ENCODE results near the gene ETS2.

Gene ETS2

DNA sequence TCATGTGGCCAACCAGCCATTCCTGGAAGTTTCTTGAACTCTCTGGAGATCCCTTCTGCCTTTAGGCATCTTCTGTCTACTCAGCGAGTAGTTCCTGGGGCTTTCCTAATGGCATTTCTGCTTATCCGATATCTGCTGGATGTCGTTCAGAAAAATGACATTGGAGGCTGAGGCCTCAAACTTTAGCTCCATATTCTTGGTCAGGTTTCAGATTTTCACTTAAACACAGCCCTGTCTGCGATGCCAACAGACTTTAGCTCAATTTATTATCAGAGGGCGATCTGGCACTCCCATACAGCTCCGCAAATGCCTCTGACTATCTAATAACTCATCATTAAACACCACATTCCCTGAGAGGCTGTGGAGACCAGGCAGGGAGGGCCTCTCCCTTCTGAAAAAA, 46.3 kb upstream of the ETS2 start:
- no peak overlapping the region for H3K27ac ChIP-seq (ENCODE audit: low read length)
- no peaks in the 10 kb centered on the region for H3K9me3 ChIP-seq (replicated peaks; ENCODE audit: insufficient read depth, low read length)
- no peaks in the 10 kb centered on the region for H3F3A ChIP-seq (ENCODE audit: insufficient read depth, low read length)
- H3K4me3 ChIP-seq (ENCODE audit: low read length): no peak overlapping the region
- TF ChIP-seq EZH2 (optimal IDR thresholded peaks at IDR 0.05; ENCODE audit: low read depth, low read length) (no peak), EZH2phosphoT487 (IDR thresholded peaks at IDR 0.05; ENCODE audit: low read length) (no peak)
- TF ChIP-seq, protein P1, sequence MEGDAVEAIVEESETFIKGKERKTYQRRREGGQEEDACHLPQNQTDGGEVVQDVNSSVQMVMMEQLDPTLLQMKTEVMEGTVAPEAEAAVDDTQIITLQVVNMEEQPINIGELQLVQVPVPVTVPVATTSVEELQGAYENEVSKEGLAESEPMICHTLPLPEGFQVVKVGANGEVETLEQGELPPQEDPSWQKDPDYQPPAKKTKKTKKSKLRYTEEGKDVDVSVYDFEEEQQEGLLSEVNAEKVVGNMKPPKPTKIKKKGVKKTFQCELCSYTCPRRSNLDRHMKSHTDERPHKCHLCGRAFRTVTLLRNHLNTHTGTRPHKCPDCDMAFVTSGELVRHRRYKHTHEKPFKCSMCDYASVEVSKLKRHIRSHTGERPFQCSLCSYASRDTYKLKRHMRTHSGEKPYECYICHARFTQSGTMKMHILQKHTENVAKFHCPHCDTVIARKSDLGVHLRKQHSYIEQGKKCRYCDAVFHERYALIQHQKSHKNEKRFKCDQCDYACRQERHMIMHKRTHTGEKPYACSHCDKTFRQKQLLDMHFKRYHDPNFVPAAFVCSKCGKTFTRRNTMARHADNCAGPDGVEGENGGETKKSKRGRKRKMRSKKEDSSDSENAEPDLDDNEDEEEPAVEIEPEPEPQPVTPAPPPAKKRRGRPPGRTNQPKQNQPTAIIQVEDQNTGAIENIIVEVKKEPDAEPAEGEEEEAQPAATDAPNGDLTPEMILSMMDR (IDR thresholded peaks at IDR 0.05; ENCODE audit: low read length): no peak
- H4K20me1 ChIP-seq (ENCODE audit: insufficient read depth, low read length): no peaks in the 10 kb centered on the region
- no peaks in the 10 kb centered on the region for H3K79me2 ChIP-seq (ENCODE audit: low read length)
- no peak overlapping the region for H3K4me2 ChIP-seq (ENCODE audit: low read depth, low read length)
- no peaks in the 10 kb centered on the region for H3K4me1 ChIP-seq (ENCODE audit: low read length)
- H3K9ac ChIP-seq (ENCODE audit: low read length): no peak overlapping the region
- no peak for DNase-seq
- no peaks in the 10 kb centered on the region for H3K36me3 ChIP-seq (replicated peaks; ENCODE audit: insufficient read depth, low read length)
- H3K9me2 ChIP-seq (replicated peaks; ENCODE audit: insufficient read depth, low read length): no peaks in the 10 kb centered on the region
- peaks cover 93% of the 10 kb centered on the region for H3K27me3 ChIP-seq (replicated peaks; ENCODE audit: insufficient read depth, low read length)
- H2AFZ ChIP-seq (ENCODE audit: low read length): no peak overlapping the region

DNA sequence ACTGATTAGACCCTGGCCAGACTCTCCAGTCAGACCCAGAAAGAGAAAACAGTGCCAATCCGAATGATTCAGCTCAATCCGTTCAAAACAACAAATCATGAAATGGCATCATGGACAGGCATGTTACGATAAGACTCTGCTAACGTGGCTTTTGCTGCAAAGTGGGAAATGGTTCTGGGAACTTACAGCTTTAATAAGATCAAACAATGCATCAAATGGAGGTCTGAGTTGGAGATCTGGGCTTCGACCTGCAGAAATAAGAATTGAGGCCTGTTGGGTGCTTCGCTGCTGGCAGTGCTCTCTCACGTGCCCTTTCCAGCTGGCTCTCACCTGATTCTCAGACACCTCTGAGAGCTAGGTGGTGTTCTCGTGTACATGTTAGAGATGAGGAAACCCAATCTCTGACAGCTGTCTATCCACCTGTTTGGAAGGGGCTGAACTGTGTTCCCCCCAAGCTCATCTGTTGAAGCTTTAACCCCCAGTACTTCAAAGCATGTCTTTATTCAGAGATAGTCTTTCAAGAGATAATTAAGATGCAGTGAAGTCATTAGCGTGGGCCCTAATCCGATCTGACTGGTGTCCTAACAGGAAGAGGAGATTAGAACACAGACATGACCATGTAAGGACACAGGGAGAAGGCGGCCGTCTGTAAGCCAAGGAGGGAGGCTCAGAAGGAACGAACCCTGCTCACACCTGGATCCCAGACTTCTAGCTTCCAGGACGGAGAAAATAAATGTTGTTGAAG, 45.5 kb upstream of the ETS2 start:
- H3K27me3 ChIP-seq (replicated peaks; ENCODE audit: insufficient read depth, low read length): peaks cover 93% of the 10 kb centered on the region
- no peaks in the 10 kb centered on the region for H3K4me1 ChIP-seq (ENCODE audit: low read length)
- no peak for DNase-seq
- H3K36me3 ChIP-seq (replicated peaks; ENCODE audit: insufficient read depth, low read length): no peaks in the 10 kb centered on the region
- H3K9me2 ChIP-seq (replicated peaks; ENCODE audit: insufficient read depth, low read length): no peaks in the 10 kb centered on the region
- H3K4me3 ChIP-seq (ENCODE audit: low read length): no peak overlapping the region
- H3K27ac ChIP-seq (ENCODE audit: low read length): no peak overlapping the region
- no peaks in the 10 kb centered on the region for H3F3A ChIP-seq (ENCODE audit: insufficient read depth, low read length)
- no peaks in the 10 kb centered on the region for H3K9me3 ChIP-seq (replicated peaks; ENCODE audit: insufficient read depth, low read length)
- H4K20me1 ChIP-seq (ENCODE audit: insufficient read depth, low read length): no peaks in the 10 kb centered on the region
- no peaks in the 10 kb centered on the region for H3K79me2 ChIP-seq (ENCODE audit: low read length)
- no peak overlapping the region for H3K9ac ChIP-seq (ENCODE audit: low read length)
- H3K4me2 ChIP-seq (ENCODE audit: low read depth, low read length): no peak overlapping the region
- TF ChIP-seq, protein P1 (IDR thresholded peaks at IDR 0.05; ENCODE audit: low read length): no peak
- TF ChIP-seq EZH2phosphoT487 (IDR thresholded peaks at IDR 0.05; ENCODE audit: low read length) (no peak), EZH2 (optimal IDR thresholded peaks at IDR 0.05; ENCODE audit: low read depth, low read length) (no peak)
- no peak overlapping the region for H2AFZ ChIP-seq (ENCODE audit: low read length)

DNA sequence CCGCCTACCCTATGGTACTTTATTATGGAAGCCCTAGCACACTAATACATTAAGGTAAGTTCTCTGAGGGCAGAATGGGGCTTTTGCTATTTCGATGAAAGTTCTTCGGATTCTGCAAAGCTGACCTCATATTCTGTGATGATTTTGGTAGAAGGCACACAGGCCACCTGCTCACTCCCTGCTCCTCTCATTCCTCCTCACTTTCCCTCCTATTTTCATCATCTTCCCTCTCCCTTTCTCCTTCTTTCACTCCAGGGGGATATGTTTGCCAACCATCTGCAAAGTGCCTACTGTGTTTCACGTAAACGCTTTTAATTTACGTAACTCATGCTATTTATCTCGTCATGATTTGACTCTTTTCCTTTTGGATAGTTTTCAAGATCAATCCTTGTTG, 45.0 kb upstream of the ETS2 start:
- Histone ChIP-seq H3F3A (ENCODE audit: insufficient read depth, low read length) (no peaks in the 10 kb centered on the region), H3K9me3 (replicated peaks; ENCODE audit: insufficient read depth, low read length) (no peaks in the 10 kb centered on the region), H3K27ac (ENCODE audit: low read length) (no peak overlapping the region), H4K20me1 (ENCODE audit: insufficient read depth, low read length) (no peaks in the 10 kb centered on the region), H3K4me1 (ENCODE audit: low read length) (no peaks in the 10 kb centered on the region), H3K4me3 (ENCODE audit: low read length) (no peak overlapping the region), H3K9me2 (replicated peaks; ENCODE audit: insufficient read depth, low read length) (no peaks in the 10 kb centered on the region), H3K4me2 (ENCODE audit: low read depth, low read length) (no peak overlapping the region), H3K79me2 (ENCODE audit: low read length) (no peaks in the 10 kb centered on the region), H2AFZ (ENCODE audit: low read length) (no peak overlapping the region), H3K27me3 (replicated peaks; ENCODE audit: insufficient read depth, low read length) (peaks cover 93% of the 10 kb centered on the region), H3K36me3 (replicated peaks; ENCODE audit: insufficient read depth, low read length) (no peaks in the 10 kb centered on the region), H3K9ac (ENCODE audit: low read length) (no peak overlapping the region)
- DNase-seq: no peak
- no peak for TF ChIP-seq EZH2phosphoT487 (IDR thresholded peaks at IDR 0.05; ENCODE audit: low read length)
- TF ChIP-seq, protein P1 (IDR thresholded peaks at IDR 0.05; ENCODE audit: low read length): no peak
- TF ChIP-seq EZH2 (optimal IDR thresholded peaks at IDR 0.05; ENCODE audit: low read depth, low read length): no peak
